ENCODE results near the gene FRYL.

FRYL gene

DNA sequence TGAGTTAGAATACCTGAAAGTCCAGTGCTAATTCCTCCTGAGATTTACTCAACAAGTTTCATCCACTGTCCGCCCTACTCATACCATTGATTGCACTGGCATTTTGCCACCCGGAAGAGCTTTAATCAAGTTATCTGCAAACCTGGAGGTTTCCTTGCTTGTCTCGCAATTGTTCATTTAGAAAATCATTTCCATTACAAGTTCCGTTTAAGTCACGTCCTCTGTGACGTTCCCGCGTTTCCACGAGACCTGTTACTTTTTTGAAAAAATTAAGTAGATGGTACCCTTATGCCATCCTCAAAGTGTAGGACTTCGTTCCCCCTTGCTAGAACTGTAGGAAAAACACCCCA lies 761 bp upstream of the FRYL start:
- no peak overlapping the region for H3K27ac ChIP-seq (ENCODE audit: low read depth, low read length, poor library complexity, severe bottlenecking)
- no peaks in the 10 kb centered on the region for H3K9me2 ChIP-seq (ENCODE audit: low read depth, low read length)
- peak overlapping the region; percentile 6; the same call in 1 of the 2 replicates for H2AFZ ChIP-seq (ENCODE audit: low read length)
- H3K27me3 ChIP-seq (ENCODE audit: insufficient read depth, low read length), result no peaks in the 10 kb centered on the region
- H3K36me3 ChIP-seq (ENCODE audit: insufficient read depth, low read length), result no peaks in the 10 kb centered on the region; the same call in 1 of the 2 replicates
- H3F3A ChIP-seq (ENCODE audit: insufficient read depth, low read length), result peaks cover 7% of the 10 kb centered on the region; the same call in 1 of the 2 replicates
- H3K79me2 ChIP-seq (ENCODE audit: insufficient read depth, low read length), result peaks cover 34% of the 10 kb centered on the region
- H3K4me1 ChIP-seq (ENCODE audit: insufficient read depth, low read length, severe bottlenecking), result peaks cover 39% of the 10 kb centered on the region
- peak overlapping the region; percentile 67 for H3K9ac ChIP-seq (ENCODE audit: low read length)
- H4K20me1 ChIP-seq (ENCODE audit: insufficient read depth, low read length), result no peaks in the 10 kb centered on the region
- peak overlapping the region; percentile 75 for H3K4me2 ChIP-seq (ENCODE audit: low read length)
- peak overlapping the region; percentile 82 for H3K4me3 ChIP-seq (ENCODE audit: low read depth, low read length, poor library complexity, severe bottlenecking)
- H3K9me3 ChIP-seq (ENCODE audit: low read length), result no peaks in the 10 kb centered on the region
- TF ChIP-seq EZH2 (IDR thresholded peaks at IDR 0.05; ENCODE audit: borderline replicate concordance, low read length) (no peak), CTCF (IDR thresholded peaks at IDR 0.05; ENCODE audit: low read length) (no peak)

DNA sequence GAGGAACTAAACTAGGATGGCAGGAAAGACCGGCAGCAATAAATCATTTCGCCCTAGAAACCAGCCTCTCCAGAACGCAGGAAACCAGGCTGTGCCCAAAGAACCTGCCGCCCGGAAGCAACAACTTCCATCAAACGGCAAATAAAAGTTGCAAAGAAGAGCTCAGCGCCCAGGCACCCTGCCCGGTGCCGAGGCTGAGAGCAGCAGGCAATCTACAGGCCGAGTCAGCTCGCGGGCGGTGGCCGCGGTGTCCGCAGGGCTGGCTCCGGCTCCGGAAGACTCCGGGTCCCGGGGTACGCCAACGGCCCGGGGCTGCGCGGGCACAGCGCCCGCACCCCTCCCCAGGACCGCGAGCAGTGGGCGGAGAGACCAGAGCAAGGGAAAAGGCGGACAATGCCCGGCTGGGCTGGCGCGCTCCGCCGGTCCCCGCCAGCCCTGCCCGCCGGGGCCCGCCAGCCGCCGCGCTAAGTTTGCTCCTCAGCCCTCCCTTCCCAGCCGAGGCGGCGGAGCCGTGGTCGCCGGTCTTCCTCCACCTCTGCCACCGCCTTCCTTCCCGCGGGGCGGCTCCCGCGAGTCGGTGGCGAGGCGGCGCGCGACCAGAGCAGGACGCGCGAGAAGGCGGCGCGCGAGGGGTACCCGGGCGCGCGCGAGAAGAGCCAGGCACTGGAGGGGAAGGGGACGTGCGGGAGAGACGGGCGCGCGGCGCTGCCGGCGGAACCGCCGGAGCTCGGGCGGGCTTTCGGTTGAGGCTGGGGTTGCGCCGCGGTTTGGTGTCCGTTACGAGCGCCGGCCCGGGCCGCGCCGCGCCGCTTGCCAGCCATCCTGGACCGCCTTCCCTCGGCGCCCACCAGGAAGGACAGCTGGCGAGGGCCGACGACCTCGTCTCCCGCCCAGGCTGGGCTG lies 733 bp downstream of the FRYL start:
- TF ChIP-seq CTCF (IDR thresholded peaks at IDR 0.05; ENCODE audit: low read length) (no peak), EZH2 (IDR thresholded peaks at IDR 0.05; ENCODE audit: borderline replicate concordance, low read length) (no peak)
- Histone ChIP-seq H3K27ac (ENCODE audit: low read depth, low read length, poor library complexity, severe bottlenecking) (peak overlapping the region; percentile 75), H3K36me3 (ENCODE audit: insufficient read depth, low read length) (no peaks in the 10 kb centered on the region; the same call in 1 of the 2 replicates), H2AFZ (ENCODE audit: low read length) (no peak overlapping the region), H3K4me2 (ENCODE audit: low read length) (peak overlapping the region; percentile 100), H3K4me1 (ENCODE audit: insufficient read depth, low read length, severe bottlenecking) (peaks cover 53% of the 10 kb centered on the region), H3K9me3 (ENCODE audit: low read length) (no peaks in the 10 kb centered on the region), H3K9me2 (ENCODE audit: low read depth, low read length) (no peaks in the 10 kb centered on the region), H3K4me3 (ENCODE audit: low read depth, low read length, poor library complexity, severe bottlenecking) (peak overlapping the region; percentile 82), H3K9ac (ENCODE audit: low read length) (peak overlapping the region; percentile 86), H3K79me2 (ENCODE audit: insufficient read depth, low read length) (peaks cover 49% of the 10 kb centered on the region), H4K20me1 (ENCODE audit: insufficient read depth, low read length) (no peaks in the 10 kb centered on the region), H3F3A (ENCODE audit: insufficient read depth, low read length) (peaks cover 7% of the 10 kb centered on the region; the same call in 1 of the 2 replicates), H3K27me3 (ENCODE audit: insufficient read depth, low read length) (no peaks in the 10 kb centered on the region)

GRCh38 chr4:48778431-48779094 lies 1.5 kb downstream of the FRYL start:
- Histone ChIP-seq H3K27me3 (ENCODE audit: insufficient read depth, low read length) (no peaks in the 10 kb centered on the region), H3K4me2 (ENCODE audit: low read length) (peak overlapping the region; percentile 100), H2AFZ (ENCODE audit: low read length) (no peak overlapping the region), H3K4me3 (ENCODE audit: low read depth, low read length, poor library complexity, severe bottlenecking) (peak overlapping the region; percentile 82), H3F3A (ENCODE audit: insufficient read depth, low read length) (peaks cover 7% of the 10 kb centered on the region; the same call in 1 of the 2 replicates), H3K79me2 (ENCODE audit: insufficient read depth, low read length) (peaks cover 56% of the 10 kb centered on the region), H3K9ac (ENCODE audit: low read length) (peak overlapping the region; percentile 86), H3K9me3 (ENCODE audit: low read length) (no peaks in the 10 kb centered on the region), H3K27ac (ENCODE audit: low read depth, low read length, poor library complexity, severe bottlenecking) (peak overlapping the region; percentile 75), H4K20me1 (ENCODE audit: insufficient read depth, low read length) (no peaks in the 10 kb centered on the region), H3K4me1 (ENCODE audit: insufficient read depth, low read length, severe bottlenecking) (peaks cover 60% of the 10 kb centered on the region), H3K36me3 (ENCODE audit: insufficient read depth, low read length) (no peaks in the 10 kb centered on the region; the same call in 1 of the 2 replicates), H3K9me2 (ENCODE audit: low read depth, low read length) (no peaks in the 10 kb centered on the region)
- TF ChIP-seq EZH2 (IDR thresholded peaks at IDR 0.05; ENCODE audit: borderline replicate concordance, low read length) (no peak), CTCF (IDR thresholded peaks at IDR 0.05; ENCODE audit: low read length) (no peak)

Data from OCI-LY1 (cell line).